HG03025 (cell line): ENCODE results near the gene NR3C2.
"Not testable (repeated sequence)": the region's sequence is repeated elsewhere in the genome, so short reads cannot be mapped to it uniquely, and the experiment has no call there.

Experiments
- ATAC-seq: cut with Tn5 transposase; IDR thresholded peaks from one replicate; pipeline ENCODE4 v1.9.1; 2021; ENCODE audit warnings: mild to moderate bottlenecking, moderate library complexity; ENCODE audit not compliant: unreplicated experiment, low FRiP score

Gene NR3C2

GRCh38 chr4:148227147-148227546, 215.1 kb downstream of the NR3C2 start:
- ATAC-seq: no peak

DNA sequence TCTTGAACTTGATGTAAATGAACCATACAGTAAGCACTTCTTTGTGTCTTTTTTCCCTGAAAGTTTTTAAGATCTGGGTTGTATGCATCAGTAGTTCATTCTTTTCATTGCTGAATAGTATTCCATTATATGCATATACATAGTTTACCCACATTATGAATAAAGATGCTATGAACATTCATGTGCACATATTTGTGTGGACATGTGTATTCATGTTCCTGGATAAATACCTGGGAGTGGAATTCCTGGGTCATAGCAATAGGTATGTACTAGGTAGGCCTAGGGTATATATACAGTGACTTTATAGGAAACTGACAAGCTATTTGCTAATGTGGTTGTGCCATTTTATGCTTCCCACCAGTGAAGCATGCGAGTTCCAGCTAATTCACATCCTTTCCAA, 215.9 kb downstream of the NR3C2 start:
- no peak for ATAC-seq

- no peak for ATAC-seq
Measured at GRCh38 chr4:148225639-148226038, 216.6 kb downstream of the NR3C2 start.

DNA sequence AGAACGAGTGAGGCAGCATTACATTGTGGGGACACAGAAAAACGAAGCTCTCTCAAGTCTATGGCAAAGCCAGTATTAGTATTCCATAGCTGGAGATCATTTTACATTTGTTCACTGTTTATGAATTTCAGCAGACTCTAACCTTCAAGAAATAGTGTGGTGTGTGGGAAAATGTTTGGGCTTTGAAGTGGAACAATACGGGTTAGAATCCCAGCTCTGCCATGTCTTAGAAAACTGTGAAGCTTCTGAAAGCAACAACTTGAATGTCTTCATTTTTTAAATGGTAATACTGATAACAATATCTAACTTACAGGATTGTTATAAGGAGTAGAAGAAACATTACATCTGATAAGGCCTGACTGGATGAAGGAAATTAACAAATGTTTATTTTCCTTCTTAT, 217.7 kb downstream of the NR3C2 start:
- ATAC-seq: no peak

- no peak for ATAC-seq
Measured at GRCh38 chr4:148222991-148223660, 219.1 kb downstream of the NR3C2 start.

- ATAC-seq: peak; percentile 92
Measured at GRCh38 chr4:148216866-148217814, 225.1 kb downstream of the NR3C2 start.

- no peak for ATAC-seq
Measured at GRCh38 chr4:148216321-148216720, 225.9 kb downstream of the NR3C2 start.

GRCh38 chr4:148215202-148215601, 227.0 kb downstream of the NR3C2 start:
- ATAC-seq: no peak

DNA sequence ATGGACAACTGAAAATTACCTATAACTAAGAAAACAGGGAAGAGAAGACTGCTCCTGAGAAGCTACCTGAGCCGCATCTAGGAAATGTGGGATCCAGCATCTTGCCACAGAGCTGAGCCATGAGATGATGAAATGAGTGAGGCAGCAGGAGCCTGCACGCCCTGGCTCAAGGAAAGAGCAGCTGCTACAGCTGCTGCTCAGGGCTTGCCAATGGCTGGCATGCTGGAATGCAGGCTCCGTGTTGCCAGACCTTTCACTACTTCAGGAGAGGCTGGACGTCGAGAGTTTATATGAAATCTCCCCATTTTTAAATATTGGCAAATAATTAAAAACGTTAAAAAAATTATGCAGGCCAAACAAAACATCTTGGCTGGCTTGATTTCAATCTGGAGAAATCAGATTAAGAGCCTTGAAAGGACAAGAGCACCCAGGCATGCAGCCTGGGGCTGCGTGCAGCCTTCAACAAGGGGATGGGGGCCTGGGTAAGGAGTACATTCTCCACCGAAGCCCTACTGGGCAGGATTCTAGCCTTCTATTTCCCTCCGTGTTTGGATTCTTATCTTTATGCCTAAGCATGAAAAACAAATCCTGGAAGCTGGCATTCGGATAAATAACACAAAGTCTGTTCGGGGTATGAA, 227.6 kb downstream of the NR3C2 start:
- ATAC-seq: no peak

- no peak for ATAC-seq
Measured at GRCh38 chr4:148211533-148211932, 230.7 kb downstream of the NR3C2 start.

DNA sequence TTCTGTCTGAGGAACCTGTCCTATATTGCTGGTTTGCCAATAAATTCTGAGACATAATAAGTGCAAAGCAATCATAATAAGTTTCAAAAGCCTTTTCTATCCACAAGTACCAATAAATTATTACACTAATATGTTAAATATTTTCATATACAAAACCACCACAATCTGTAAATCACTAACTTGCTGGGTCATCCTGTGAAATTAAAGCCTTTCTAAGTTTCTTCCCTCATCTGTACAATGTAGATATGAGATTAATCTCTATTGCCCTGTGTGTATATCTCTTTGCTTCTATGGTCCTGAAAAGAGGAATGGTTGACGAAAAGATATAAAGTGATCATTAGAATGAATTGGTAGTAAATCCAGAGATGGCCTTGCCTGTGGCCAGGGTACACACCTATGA, 231.6 kb downstream of the NR3C2 start:
- ATAC-seq: no peak

- ATAC-seq: no peak
Measured at GRCh38 chr4:148207068-148207467, 235.1 kb downstream of the NR3C2 start.

- ATAC-seq: no peak
Measured at GRCh38 chr4:148205476-148205875, 236.7 kb downstream of the NR3C2 start.

- ATAC-seq: no peak
Measured at GRCh38 chr4:148204892-148205291, 237.3 kb downstream of the NR3C2 start.

- ATAC-seq: no peak
Measured at GRCh38 chr4:148204171-148204570, 238.0 kb downstream of the NR3C2 start.

DNA sequence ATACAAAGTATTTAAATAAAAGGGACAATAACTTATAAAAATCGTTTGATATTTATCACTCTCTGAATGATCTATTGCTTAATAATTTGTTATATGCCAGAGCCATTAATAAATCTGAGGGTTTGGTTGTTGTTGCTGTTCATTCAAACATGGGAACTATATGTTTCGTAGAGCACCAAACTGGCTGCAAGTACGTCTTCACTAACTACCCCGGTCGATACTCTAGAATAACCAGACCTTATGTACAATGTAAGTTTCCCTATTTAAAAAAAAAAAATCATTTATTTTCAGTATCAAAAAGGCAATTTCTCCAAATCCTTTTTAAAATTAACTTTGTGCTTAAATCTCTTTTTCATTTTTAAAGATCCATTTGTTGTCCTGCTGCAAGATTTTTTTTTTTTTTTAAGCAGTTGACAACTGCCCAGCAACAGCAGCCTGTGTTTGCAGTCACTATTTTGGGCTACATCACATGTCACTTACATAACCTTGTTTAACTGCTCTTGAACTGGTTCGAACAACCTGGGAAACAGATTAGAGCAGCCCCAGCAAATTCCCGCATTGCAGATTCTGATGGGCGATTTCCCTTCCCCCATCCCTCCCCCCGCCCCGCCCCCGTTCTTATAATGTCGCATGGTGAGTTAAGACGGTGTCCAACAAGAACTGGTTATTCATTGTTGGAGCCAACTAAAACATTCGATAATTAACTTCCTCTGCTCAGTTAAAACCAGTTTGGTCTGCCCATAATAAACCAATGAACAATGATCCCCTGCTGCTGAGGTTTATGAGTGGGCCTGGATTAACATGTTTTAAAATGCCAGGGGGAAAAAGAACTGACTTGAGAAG, 238.9 kb downstream of the NR3C2 start:
- ATAC-seq: no peak

- ATAC-seq: no peak
Measured at GRCh38 chr4:148200960-148201359, 241.3 kb downstream of the NR3C2 start.

DNA sequence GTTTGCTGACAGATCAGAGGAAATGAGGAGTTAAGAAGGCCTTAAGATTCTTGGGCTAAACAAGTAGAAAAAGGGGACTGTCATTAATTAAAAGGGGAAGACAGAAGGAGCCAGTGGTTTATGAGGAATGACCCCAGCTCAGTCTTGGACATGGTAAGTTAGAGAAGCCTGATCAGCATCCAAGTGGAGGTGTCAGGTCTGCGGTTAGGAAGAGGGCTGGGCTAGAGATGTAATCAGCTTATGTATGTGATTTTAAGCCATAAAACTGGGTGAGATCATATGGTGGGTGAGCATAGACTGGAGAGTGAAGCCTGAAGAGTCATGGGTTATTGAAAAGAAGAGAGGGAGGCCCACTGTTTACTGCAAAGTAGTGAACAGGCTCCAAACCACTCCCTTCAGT, 246.1 kb downstream of the NR3C2 start:
- ATAC-seq: no peak

DNA sequence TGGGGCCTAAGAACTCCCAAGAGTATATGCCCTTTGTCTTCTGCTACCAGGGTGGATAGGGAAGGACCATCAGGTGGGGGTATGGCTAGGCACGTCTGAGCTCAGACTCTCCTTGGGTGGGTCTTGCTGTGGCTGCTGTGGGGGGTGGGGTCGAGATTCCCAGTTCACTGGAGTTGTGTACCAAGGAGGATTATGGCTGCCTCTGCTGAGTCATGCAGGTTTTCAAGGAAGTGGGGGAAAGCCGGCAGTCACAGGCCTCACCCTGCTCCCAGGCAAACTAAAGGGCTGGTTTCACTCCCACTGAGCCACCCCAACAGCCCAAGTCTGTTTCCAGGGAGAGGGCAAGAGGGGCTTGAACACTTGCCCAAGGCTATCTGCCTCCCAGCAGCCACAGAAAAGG, 249.7 kb downstream of the NR3C2 start:
- ATAC-seq: no peak

DNA sequence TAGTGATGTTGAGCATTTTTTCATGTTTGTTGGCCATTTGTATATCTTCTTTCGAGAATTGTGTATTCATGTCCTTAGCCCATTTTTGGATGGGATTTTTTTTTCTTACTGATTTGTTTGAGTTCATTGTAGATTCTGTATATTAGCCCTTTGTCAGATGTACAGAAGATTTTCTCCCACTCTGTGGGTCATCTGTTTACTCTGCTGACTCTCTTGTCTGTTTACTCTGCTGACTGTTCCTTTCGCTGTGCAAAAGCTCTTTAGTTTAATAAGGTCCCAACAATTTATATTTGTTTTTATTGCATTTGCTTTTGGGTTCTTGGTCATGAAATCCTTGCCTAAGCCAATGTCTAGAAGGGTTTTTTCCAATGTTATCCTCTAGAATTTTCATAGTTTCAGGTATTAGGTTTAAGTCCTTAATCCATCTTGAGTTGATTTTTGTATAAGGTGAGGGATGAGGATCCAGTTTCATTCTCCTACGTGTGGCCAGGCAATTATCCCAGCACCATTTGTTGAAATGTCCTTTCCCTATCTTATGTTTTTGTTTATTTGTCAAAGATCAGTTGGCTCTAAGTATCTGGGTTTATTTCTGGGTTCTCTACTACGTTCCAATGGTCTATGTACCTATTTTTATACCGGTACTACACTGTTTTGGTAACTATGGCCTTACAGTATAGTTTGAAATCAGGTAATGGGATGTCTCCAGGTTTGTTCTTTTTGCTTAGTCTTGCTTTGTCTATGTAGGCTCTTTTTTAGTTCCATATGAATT, 254.6 kb downstream of the NR3C2 start:
- not testable (repeated sequence) for ATAC-seq
